Tibial nerve (tissue), 3 donors: ENCODE data around the gene GNG2.

Experiments
- POLR2A ChIP-seq, 2 donors: fragments of 450-650 bp; IDR thresholded peaks; one replicate each; pipeline ENCODE4 v1.6.1; 2017; ENCODE audit warnings: antibody characterized with exemption in 2 of 2, mild to moderate bottlenecking in 2 of 2, moderate library complexity in 2 of 2
- TF ChIP-seq, protein P1 (sequence below), 5 experiments: fragments of 200-600 bp in 3 of 5; fragments of 450-650 bp in 2 of 5; sonication (generic) in 3 of 5; IDR thresholded peaks; one replicate each; pipeline ENCODE4 v1.5.1; 2016 to 2019; ENCODE audit warnings: antibody characterized with exemption in 5 of 5, mild to moderate bottlenecking in 3 of 5, moderate library complexity in 2 of 5

DNA sequence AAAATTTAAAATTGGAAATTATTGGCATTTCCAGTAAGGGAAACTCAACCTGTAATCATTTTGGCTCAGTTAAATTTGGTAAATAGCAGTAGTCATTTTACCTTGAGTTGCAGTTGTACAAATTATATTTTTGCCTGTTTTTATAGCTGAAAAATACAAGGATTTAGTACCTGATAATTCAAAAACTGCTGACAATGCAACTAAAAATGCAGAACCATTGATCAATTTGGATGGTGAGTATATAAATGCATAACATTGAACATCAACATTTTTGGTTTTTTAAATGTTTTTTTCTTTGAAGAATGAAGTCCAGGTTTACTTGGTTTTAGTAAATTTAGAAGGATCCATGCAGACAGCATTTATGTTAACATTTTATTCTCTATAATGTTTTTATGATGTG is 137.9 kb downstream of the GNG2 start:
- TF ChIP-seq, protein P1, sequence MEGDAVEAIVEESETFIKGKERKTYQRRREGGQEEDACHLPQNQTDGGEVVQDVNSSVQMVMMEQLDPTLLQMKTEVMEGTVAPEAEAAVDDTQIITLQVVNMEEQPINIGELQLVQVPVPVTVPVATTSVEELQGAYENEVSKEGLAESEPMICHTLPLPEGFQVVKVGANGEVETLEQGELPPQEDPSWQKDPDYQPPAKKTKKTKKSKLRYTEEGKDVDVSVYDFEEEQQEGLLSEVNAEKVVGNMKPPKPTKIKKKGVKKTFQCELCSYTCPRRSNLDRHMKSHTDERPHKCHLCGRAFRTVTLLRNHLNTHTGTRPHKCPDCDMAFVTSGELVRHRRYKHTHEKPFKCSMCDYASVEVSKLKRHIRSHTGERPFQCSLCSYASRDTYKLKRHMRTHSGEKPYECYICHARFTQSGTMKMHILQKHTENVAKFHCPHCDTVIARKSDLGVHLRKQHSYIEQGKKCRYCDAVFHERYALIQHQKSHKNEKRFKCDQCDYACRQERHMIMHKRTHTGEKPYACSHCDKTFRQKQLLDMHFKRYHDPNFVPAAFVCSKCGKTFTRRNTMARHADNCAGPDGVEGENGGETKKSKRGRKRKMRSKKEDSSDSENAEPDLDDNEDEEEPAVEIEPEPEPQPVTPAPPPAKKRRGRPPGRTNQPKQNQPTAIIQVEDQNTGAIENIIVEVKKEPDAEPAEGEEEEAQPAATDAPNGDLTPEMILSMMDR (IDR thresholded peaks at IDR 0.05), result no peak
- no peak for TF ChIP-seq POLR2A (IDR thresholded peaks at IDR 0.05)
